ENCODE data around the gene FIBCD1. TPM values are rescaled to one million over a fixed set of nuclear protein-coding genes. Genes with fewer than 3 reads are reported as not detected.

The FIBCD1 gene
- total RNA-seq, 4 donors from 2014 or later: not detected

GRCh38 chr9:130970052-130970451, 31.0 kb upstream of the FIBCD1 start:
- intact Hi-C loops (cut with DNase I): no loop called here
- Histone ChIP-seq H3K9me3 (no peaks in the 10 kb centered on the region), H3K27me3 (peaks cover 0 to 42% (median 0%) of the 10 kb centered on the region in 4 donors), H3K27ac (no peak overlapping the region), H3K4me1 (no peaks in the 10 kb centered on the region), H3K4me3 (no peak overlapping the region), H3K36me3 (no peaks in the 10 kb centered on the region)
- DNase-seq: no peak
- TF ChIP-seq CTCF (IDR thresholded peaks at IDR 0.05): no peak
- no peak for TF ChIP-seq POLR2A (IDR thresholded peaks at IDR 0.05)
- 69% methylated on average over 7 to 12 of the region's 12 CpGs for WGBS, 2 donors

- intact Hi-C loops (cut with DNase I): no loop called here
- no peaks in the 10 kb centered on the region for H3K36me3 ChIP-seq
- WGBS, 2 donors: 73 to 74% methylated on average over 5 to 7 of the region's 7 CpGs
Observed at GRCh38 chr9:130965680-130966079, 26.6 kb upstream of the FIBCD1 start.

GRCh38 chr9:130963916-130964315, 24.9 kb upstream of the FIBCD1 start:
- H3K4me1 ChIP-seq: peaks cover 0 to 12% (median 11%) of the 10 kb centered on the region in 3 donors
- H3K36me3 ChIP-seq: no peaks in the 10 kb centered on the region
- TF ChIP-seq CTCF (IDR thresholded peaks at IDR 0.05) (no peak), POLR2A (IDR thresholded peaks at IDR 0.05) (no peak)
- no peak overlapping the region for H3K4me3 ChIP-seq
- H3K27ac ChIP-seq: no peak overlapping the region
- H3K27me3 ChIP-seq: peaks cover 0 to 8% (median 0%) of the 10 kb centered on the region in 4 donors
- intact Hi-C loops (cut with DNase I): no loop called here
- H3K9me3 ChIP-seq: no peaks in the 10 kb centered on the region
- no peak for DNase-seq
- 95 to 97% methylated on average over 8 of the region's 8 CpGs for WGBS, 2 donors

More at GRCh38 chr9:130965680-130966079, 26.6 kb upstream of the FIBCD1 start:
- Histone ChIP-seq H3K9me3 (no peaks in the 10 kb centered on the region), H3K4me3 (no peak overlapping the region), H3K4me1 (peaks cover 0 to 12% (median 11%) of the 10 kb centered on the region in 3 donors), H3K27ac (no peak overlapping the region), H3K27me3 (peaks cover 0 to 8% (median 0%) of the 10 kb centered on the region in 4 donors)
- TF ChIP-seq CTCF (IDR thresholded peaks at IDR 0.05) (no peak), POLR2A (IDR thresholded peaks at IDR 0.05) (no peak)
- DNase-seq: no peak

DNA sequence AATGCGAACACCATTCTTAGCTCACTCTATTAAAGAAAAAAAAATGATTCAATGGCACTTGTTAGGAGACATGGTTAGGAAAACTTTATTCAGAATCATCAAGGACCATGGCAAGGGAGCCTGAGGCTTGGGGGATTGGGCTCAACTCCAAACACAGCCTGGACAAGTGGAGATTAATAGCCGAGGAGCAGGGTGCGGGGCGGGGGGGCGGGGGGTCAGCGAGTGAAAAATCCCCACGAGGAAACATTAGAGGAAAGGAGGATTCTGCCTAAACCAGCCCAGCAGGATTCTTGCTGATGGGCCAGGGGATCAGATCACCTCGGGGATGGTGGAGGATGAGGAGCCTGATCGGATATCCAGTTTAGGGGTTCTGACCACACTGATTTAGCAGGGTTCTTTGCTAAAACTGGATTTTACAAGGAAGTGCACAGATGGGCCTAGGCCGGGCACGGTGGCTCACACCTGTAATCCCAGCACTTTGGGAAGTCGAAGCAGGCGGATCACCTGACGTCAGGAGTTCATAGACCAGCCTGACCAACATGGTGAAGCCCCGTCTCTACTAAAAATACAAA, 24.4 kb upstream of the FIBCD1 start:
- no peaks in the 10 kb centered on the region for H3K9me3 ChIP-seq
- TF ChIP-seq POLR2A (IDR thresholded peaks at IDR 0.05) (no peak), CTCF (IDR thresholded peaks at IDR 0.05) (no peak)
- no peaks in the 10 kb centered on the region for H3K36me3 ChIP-seq
- intact Hi-C loops (cut with DNase I): no loop called here
- H3K4me1 ChIP-seq: peaks cover 0 to 12% (median 11%) of the 10 kb centered on the region in 3 donors
- no peak for DNase-seq
- H3K27me3 ChIP-seq: peaks cover 0 to 8% (median 0%) of the 10 kb centered on the region in 4 donors
- no peak overlapping the region for H3K4me3 ChIP-seq
- no peak overlapping the region for H3K27ac ChIP-seq
- 66 to 77% methylated on average over 11 to 12 of the region's 15 CpGs for WGBS, 2 donors

GRCh38 chr9:130962418-130963316, 23.6 kb upstream of the FIBCD1 start:
- TF ChIP-seq POLR2A (IDR thresholded peaks at IDR 0.05) (no peak), CTCF (IDR thresholded peaks at IDR 0.05) (no peak)
- Histone ChIP-seq H3K27ac (no peak overlapping the region), H3K27me3 (peaks cover 0 to 8% (median 0%) of the 10 kb centered on the region in 4 donors), H3K4me1 (peaks cover 0 to 12% (median 11%) of the 10 kb centered on the region in 3 donors), H3K4me3 (peak overlapping the region in 1 of 4 donors; percentile 1), H3K36me3 (no peaks in the 10 kb centered on the region), H3K9me3 (no peaks in the 10 kb centered on the region)
- peak; percentile 18 for DNase-seq
- intact Hi-C loops (cut with DNase I): no loop called here
- 33 to 55% methylated on average over 4 to 17 of the region's 22 CpGs for WGBS, 2 donors
